HepG2 (cell line): Measurements from ENCODE around the gene RABEP1. TPM values are rescaled to one million over a fixed set of nuclear protein-coding genes. Genes with fewer than 3 reads are reported as not detected.

Experiments
- ATAC-seq: fragments of 200-7000 bp; cut with Tn5 transposase; 3 replicates; pipeline ENCODE4 v1.9.1; 2020; ENCODE audit warnings: mild to moderate bottlenecking, moderate library complexity
- BruUV-seq: library from RNA; stranded (reverse); fragments of 400-500 nt; replicated peaks from 2 replicates; lab custom pipeline; 2021; lab: Mats Ljungman, UMichigan
- CTCF ChIA-PET: fragments of 300-600 bp; formaldehyde crosslinking; extraction: SDS; loops from one replicate; lab custom pipeline; 2021; ENCODE audit warnings: low total read pairs, inconsistent platforms, low intra/inter-chr PET ratio; lab: Yijun Ruan, JAX
- POLR2A ChIA-PET: fragments of 350-600 bp; sonication (Branson Sonifier 250); formaldehyde crosslinking; loops from one replicate; lab custom pipeline; 2020; ENCODE audit warnings: antibody characterized with exemption, inconsistent platforms; lab: Yijun Ruan, JAX
- DNase-seq: peaks from one replicate; pipeline ENCODE4 v3.0.0-alpha.2; 2015; ENCODE audit warnings: low spot score
- FAIRE-seq: peaks from 3 replicates; lab custom pipeline; 2011; peaks lifted over from hg19 to GRCh38; lab: Jason Lieb, UNC
- H2AFZ ChIP-seq: one replicate; pipeline ENCODE4 v1.6.1; 2011; ENCODE audit warnings: low read length, inconsistent platforms
- H3K27ac ChIP-seq: fragments of 300-600 bp; 3 replicates; pipeline ENCODE4 v1.8.0; 2011; ENCODE audit warnings: mixed run types, mild to moderate bottlenecking, mixed read lengths, low read length, inconsistent platforms; ENCODE audit not compliant: insufficient read depth; ENCODE audit errors: extremely low read length
- H3K27me3 ChIP-seq, 2 experiments: fragments of 200-600 bp in 1 of 2; 2 replicates in 1 of 2; 3 replicates in 1 of 2; pipeline versions ENCODE4 v1.6.0 to v1.8.0; 2011; ENCODE audit warnings: low read length in 2 of 2, mild to moderate bottlenecking in 2 of 2, moderate library complexity in 2 of 2, inconsistent platforms in 1 of 2; ENCODE audit not compliant: insufficient read depth in 2 of 2, control insufficient read depth in 1 of 2
- H3K36me3 ChIP-seq, 2 experiments: fragments of 200-600 bp in 1 of 2; replicated peaks in 1 of 2; 2 replicates in 1 of 2; 3 replicates in 1 of 2; pipeline versions ENCODE4 v1.5.1 to v1.8.0; 2011; ENCODE audit warnings: low read length in 2 of 2, inconsistent platforms in 1 of 2; ENCODE audit not compliant: insufficient read depth in 2 of 2, control insufficient read depth in 1 of 2
- H3K4me1 ChIP-seq: 2 replicates; pipeline ENCODE4 v1.5.1; 2012; ENCODE audit warnings: low read length, inconsistent platforms; ENCODE audit not compliant: insufficient read depth
- H3K4me2 ChIP-seq: 2 replicates; pipeline ENCODE4 v1.6.0; 2011; ENCODE audit warnings: low read depth, low read length, inconsistent platforms
- H3K4me3 ChIP-seq, 3 experiments: fragments of 200-600 bp in 1 of 3; sonication (generic), shearing (Covaris generic) in 1 of 3; replicated peaks in 1 of 3; 2 replicates each; pipeline ENCODE4 v1.5.1; 2011 to 2016; ENCODE audit warnings: low read length in 3 of 3, inconsistent platforms in 2 of 3, low read depth in 2 of 3, mild to moderate bottlenecking in 2 of 3, control low read depth in 1 of 3, mixed read lengths in 1 of 3; ENCODE audit not compliant: insufficient read depth in 1 of 3
- H3K79me2 ChIP-seq: one replicate; pipeline ENCODE4 v1.6.1; 2011; ENCODE audit warnings: low read length, inconsistent platforms; ENCODE audit not compliant: insufficient read depth
- H3K9ac ChIP-seq: 2 replicates; pipeline ENCODE4 v1.6.0; 2011; ENCODE audit warnings: mild to moderate bottlenecking, low read depth, low read length, inconsistent platforms; ENCODE audit not compliant: insufficient read depth
- H3K9me3 ChIP-seq: 2 replicates; pipeline ENCODE4 v1.5.1; 2012; ENCODE audit warnings: mild to moderate bottlenecking, low read length
- H4K20me1 ChIP-seq: 2 replicates; pipeline ENCODE4 v1.6.0; 2011; ENCODE audit warnings: inconsistent platforms, mild to moderate bottlenecking, low read length, moderate library complexity; ENCODE audit not compliant: insufficient read depth
- ADNP ChIP-seq: sonication (generic); formaldehyde crosslinking; IDR thresholded peaks from 2 replicates; pipeline ENCODE4 v1.4.0; 2020; ENCODE audit warnings: missing genetic modification reagents
- ATF4 ChIP-seq, 2 experiments: fragments of 450-650 bp in 1 of 2; sonication (generic) in 1 of 2; formaldehyde crosslinking; IDR thresholded peaks; 2 replicates each; pipeline versions ENCODE4 v1.5.0 to v1.8.0; 2020 to 2022; ENCODE audit warnings: mild to moderate bottlenecking in 1 of 2, missing genetic modification reagents in 1 of 2
- FLYWCH1 ChIP-seq: sonication (generic); formaldehyde crosslinking; IDR thresholded peaks from 2 replicates; pipeline ENCODE4 v1.8.1; 2023; ENCODE audit warnings: mild to moderate bottlenecking, missing genetic modification reagents
- HDAC2 ChIP-seq: sonication (generic); formaldehyde crosslinking; IDR thresholded peaks from 2 replicates; pipeline ENCODE4 v1.4.0; 2020; ENCODE audit warnings: missing genetic modification reagents
- HNRNPL ChIP-seq: fragments of 200-400 bp; formaldehyde crosslinking; IDR thresholded peaks from 2 replicates; pipeline ENCODE4 v1.6.1; 2017; ENCODE audit warnings: mild to moderate bottlenecking, low read depth, low read length
- MAZ ChIP-seq, 2 experiments: sonication (generic) in 1 of 2; formaldehyde crosslinking in 1 of 2; IDR thresholded peaks; 2 replicates each; pipeline versions ENCODE4 v1.5.0 to v1.6.1; 2012 to 2020; ENCODE audit warnings: low read depth in 2 of 2, mild to moderate bottlenecking in 2 of 2, borderline replicate concordance in 1 of 2, improper control_type of control experiment in 1 of 2, low read length in 1 of 2, missing genetic modification reagents in 1 of 2, moderate library complexity in 1 of 2
- MLX ChIP-seq: IDR thresholded peaks from 2 replicates; pipeline ENCODE4 v1.6.1; 2016
- MXI1 ChIP-seq: IDR thresholded peaks from 3 replicates; pipeline ENCODE4 v1.6.1; 2012; ENCODE audit warnings: low read depth, low read length, inconsistent platforms, borderline replicate concordance
- REL ChIP-seq: sonication (generic); formaldehyde crosslinking; conservative IDR thresholded peaks from 2 replicates; pipeline ENCODE4 v1.8.0; 2022; ENCODE audit warnings: mild to moderate bottlenecking, missing genetic modification reagents, moderate library complexity
- RELA ChIP-seq: sonication (generic); formaldehyde crosslinking; IDR thresholded peaks from 2 replicates; pipeline ENCODE4 v1.4.0; 2020; ENCODE audit warnings: missing genetic modification reagents
- SIX4 ChIP-seq: sonication (generic); formaldehyde crosslinking; IDR thresholded peaks from 2 replicates; pipeline ENCODE4 v1.4.0; 2020; ENCODE audit warnings: missing genetic modification reagents
- SYNCRIP ChIP-seq: fragments of 200-400 bp; formaldehyde crosslinking; IDR thresholded peaks from 2 replicates; pipeline ENCODE4 v1.6.1; 2018; ENCODE audit warnings: mild to moderate bottlenecking, low read depth, low read length; ENCODE audit not compliant: insufficient read depth
- TGIF2 ChIP-seq: IDR thresholded peaks from 2 replicates; pipeline ENCODE4 v1.6.1; 2016; ENCODE audit warnings: control low read depth, missing compliant biosample characterization
- ZBTB25 ChIP-seq: IDR thresholded peaks from 2 replicates; pipeline ENCODE4 v1.6.1; 2018; ENCODE audit warnings: missing genetic modification reagents
- ZBTB8A ChIP-seq: sonication (generic); formaldehyde crosslinking; IDR thresholded peaks from 2 replicates; pipeline ENCODE4 v1.4.0; 2020; ENCODE audit warnings: mild to moderate bottlenecking, low read depth, missing genetic modification reagents, borderline replicate concordance
- ZNF276 ChIP-seq: sonication (generic); formaldehyde crosslinking; IDR thresholded peaks from 2 replicates; pipeline ENCODE4 v1.4.0; 2020; ENCODE audit warnings: mild to moderate bottlenecking, low read depth, missing genetic modification reagents
- ZNF296 ChIP-seq: sonication (generic); formaldehyde crosslinking; conservative IDR thresholded peaks from 2 replicates; pipeline ENCODE4 v1.5.0; 2020; ENCODE audit warnings: mild to moderate bottlenecking, missing genetic modification reagents
- ZNF567 ChIP-seq: sonication (generic); formaldehyde crosslinking; IDR thresholded peaks from 2 replicates; pipeline ENCODE4 v1.8.1; 2023; ENCODE audit warnings: mild to moderate bottlenecking, missing genetic modification reagents, borderline replicate concordance
- WGBS: methylation state at CpG from one replicate; pipeline ENCODE4 v1.1.6; 2017; ENCODE audit warnings: low lambda C conversion rate; 5-methylcytosine and 5-hydroxymethylcytosine counted together
- in situ Hi-C: cut with HindIII; loops from 2 replicates; pipeline ENCODE4 v1.10.0; 2017; ENCODE audit warnings: low pct_unique_long_range_greater_than_20kb; ENCODE audit not compliant: extremely low pct_ligation_motif_present
- intact Hi-C: fragments of 100-400 bp; cut with micrococcal nuclease; formaldehyde crosslinking; loops from one replicate; pipeline ENCODE4 v1.10.0; 2022; ENCODE audit not compliant: unreplicated experiment
- polyA plus RNA-seq, 8 experiments: library from polyadenylated mRNA; depleted of rRNA in 3 of 8; stranded (reverse) in 7 of 8; unstranded in 1 of 8; fragments of >200 nt; fragmentation: Illumina TruSeq in 4 of 8; extraction: Trizol in 4 of 8; gene quantifications; 2 replicates each; pipeline versions ENCODE4 v1.2.1 to v1.2.3, GENCODE V29; 2011 to 2016; ENCODE audit warnings: low read depth in 4 of 8, missing spikeins in 1 of 8, mixed read lengths in 1 of 8; ENCODE audit not compliant: insufficient read depth in 1 of 8
- total RNA-seq, 5 experiments: library from RNA; depleted of rRNA; stranded (reverse); fragments of >200 nt; fragmentation: Illumina TruSeq; extraction: Trizol; gene quantifications; 2 replicates each; pipeline ENCODE4 v1.2.3, GENCODE V29; 2016; ENCODE audit warnings: low read depth in 1 of 5

Gene RABEP1
- total and polyA plus RNA-seq, 2 of the 13 experiments (the other 11 are each of a cell fraction or from before 2014, with no cell fraction given), result 13.7 to 41.5 TPM

- H3K9me3 ChIP-seq, result no peaks in the 10 kb centered on the region
- H3K27ac ChIP-seq, result no peak overlapping the region
- no peak overlapping the region for H2AFZ ChIP-seq
- peaks cover 48% of the 10 kb centered on the region for H3K79me2 ChIP-seq
- 90% methylated on average over 2 of the region's 2 CpGs for WGBS
- BruUV-seq, result no TSS peak
- FAIRE-seq, result no peak
- in situ Hi-C loops (no loop called here), intact Hi-C loops (no loop called here)
- no peak overlapping the region for H3K9ac ChIP-seq
- no peaks in the 10 kb centered on the region for H3K27me3 ChIP-seq
- ATAC-seq, result no peak
- no peak overlapping the region for H3K4me2 ChIP-seq
- no peaks in the 10 kb centered on the region for H4K20me1 ChIP-seq
- ChIA-PET POLR2A (interaction anchor here (1.1 kb wide), 1 partner anchor 16 kb away, joined by 3 read pairs; no protein-coding TSS in a partner anchor), CTCF (no interaction called here)
- peaks cover 0 to 6% of the 10 kb centered on the region in 2 experiments; a peak in 4 of 5 replicates for H3K36me3 ChIP-seq
- no peak for DNase-seq
- H3K4me1 ChIP-seq, result no peaks in the 10 kb centered on the region
- no peak for TF ChIP-seq SIX4 (CRISPR knock-in tag)
- TF ChIP-seq SYNCRIP, result no peak
- TF ChIP-seq ZBTB8A (CRISPR knock-in tag), result no peak
- no peak for TF ChIP-seq ZNF276 (CRISPR knock-in tag)
- TF ChIP-seq ATF4 (CRISPR knock-in tag; IDR thresholded peaks at IDR 0.05), result no peak
- TF ChIP-seq MLX (CRISPR knock-in tag), result no peak
- no peak for TF ChIP-seq MAZ (IDR thresholded peaks at IDR 0.05; ENCODE audit: borderline replicate concordance, low read depth, low read length)
- no peak for TF ChIP-seq MAZ (CRISPR knock-in tag; IDR thresholded peaks at IDR 0.05; ENCODE audit: low read depth)
- no peak for TF ChIP-seq ZBTB25 (CRISPR knock-in tag)
- no peak for TF ChIP-seq REL
- no peak for TF ChIP-seq ADNP (CRISPR knock-in tag)
- no peak for TF ChIP-seq HNRNPL
- TF ChIP-seq ZNF296 (CRISPR knock-in tag), result no peak
- no peak for TF ChIP-seq MXI1
- TF ChIP-seq HDAC2, result no peak
- TF ChIP-seq FLYWCH1, result no peak
- TF ChIP-seq ZNF567 (CRISPR knock-in tag), result no peak
- TF ChIP-seq TGIF2 (CRISPR knock-in tag), result no peak
- TF ChIP-seq RELA (CRISPR knock-in tag), result no peak
- no peak overlapping the region for H3K4me3 ChIP-seq
Measured at GRCh38 chr17:5297245-5297644, 15.2 kb downstream of the RABEP1 start.
